Caco-2 (cell line): ENCODE results near the gene NR6A1. TPM values are rescaled to one million over a fixed set of nuclear protein-coding genes. Genes with fewer than 3 reads are reported as not detected.

Experiments
- BruUV-seq: library from RNA; stranded (reverse); fragments of 400-500 nt; replicated peaks from 2 replicates; lab custom pipeline; 2021; lab: Mats Ljungman, UMichigan
- CTCF ChIA-PET: fragments of 300-600 bp; sonication (Branson Sonifier 250); formaldehyde crosslinking; loops from one replicate; lab custom pipeline; 2022; ENCODE audit warnings: antibody characterized with exemption; lab: Charles Lee
- POLR2A ChIA-PET: fragments of 300-600 bp; sonication (Branson Sonifier 250); formaldehyde crosslinking; loops from one replicate; lab custom pipeline; 2022; ENCODE audit warnings: antibody characterized with exemption; lab: Charles Lee
- DNase-seq, 2 experiments: peaks; one replicate each; pipeline versions ENCODE4 v3.0.0 to v3.0.0-alpha.2; 2020 to 2022
- H3K27me3 ChIP-seq: replicated peaks from 2 replicates; pipeline ENCODE4 v1.6.0; 2011; ENCODE audit warnings: low read length; ENCODE audit not compliant: control insufficient read depth, insufficient read depth
- H3K36me3 ChIP-seq: 2 replicates; pipeline ENCODE4 v1.5.1; 2011; ENCODE audit warnings: low read length; ENCODE audit not compliant: control insufficient read depth, insufficient read depth
- H3K4me1 ChIP-seq: fragments of 250-450 bp; sonication (Bioruptor Pico); 2 replicates; pipeline ENCODE4 v1.5.1; 2020; ENCODE audit warnings: mild to moderate bottlenecking
- H3K4me3 ChIP-seq: 2 replicates; pipeline ENCODE4 v1.5.1; 2011; ENCODE audit warnings: low read depth, mild to moderate bottlenecking, control low read depth, low read length
- H3K9me3 ChIP-seq: fragments of 250-450 bp; sonication (Bioruptor Pico); 2 replicates; pipeline ENCODE4 v1.5.1; 2020; ENCODE audit warnings: mild to moderate bottlenecking, moderate library complexity
- H3K27ac Mint-ChIP-seq: one replicate; pipeline ENCODE4 v1.8.0; 2022; ENCODE audit warnings: mixed read lengths; ENCODE audit not compliant: unreplicated experiment
- H3K27me3 Mint-ChIP-seq: one replicate; pipeline ENCODE4 v1.8.0; 2022; ENCODE audit warnings: mixed read lengths; ENCODE audit not compliant: insufficient read depth, unreplicated experiment
- H3K36me3 Mint-ChIP-seq: one replicate; pipeline ENCODE4 v1.8.0; 2022; ENCODE audit warnings: mild to moderate bottlenecking, mixed read lengths; ENCODE audit not compliant: insufficient read depth, unreplicated experiment
- H3K4me1 Mint-ChIP-seq: one replicate; pipeline ENCODE4 v1.8.0; 2022; ENCODE audit warnings: low read depth, mixed read lengths; ENCODE audit not compliant: unreplicated experiment
- H3K4me3 Mint-ChIP-seq: one replicate; pipeline ENCODE4 v1.8.0; 2022; ENCODE audit warnings: mild to moderate bottlenecking, moderate library complexity, mixed read lengths; ENCODE audit not compliant: unreplicated experiment
- H3K9me3 Mint-ChIP-seq: one replicate; pipeline ENCODE4 v1.8.0; 2022; ENCODE audit warnings: mixed read lengths; ENCODE audit not compliant: unreplicated experiment
- intact Hi-C: fragments of 100-400 bp; cut with micrococcal nuclease; formaldehyde crosslinking; loops from one replicate; pipeline ENCODE4 v1.10.0; 2022; ENCODE audit not compliant: unreplicated experiment
- total RNA-seq: library from RNA; stranded (reverse); gene quantifications from 2 replicates; pipeline ENCODE4 v1.2.3, GENCODE V29; 2022
- TF ChIP-seq, protein P1 (sequence below), 2 experiments: fragments of 200-600 bp in 1 of 2; IDR thresholded peaks; 1 replicate in 1 of 2; 2 replicates in 1 of 2; pipeline versions ENCODE4 v1.5.1 to v1.8.0; 2011 to 2022; ENCODE audit warnings: antibody characterized with exemption in 1 of 2, control low read depth in 1 of 2, inconsistent platforms in 1 of 2, low read depth in 1 of 2, low read length in 1 of 2, mild to moderate bottlenecking in 1 of 2, moderate library complexity in 1 of 2; ENCODE audit not compliant: insufficient read depth in 1 of 2, severe bottlenecking in 1 of 2, unreplicated experiment in 1 of 2

Gene NR6A1
- total RNA-seq, 1 experiment from 2014 or later: 33.6 TPM

DNA sequence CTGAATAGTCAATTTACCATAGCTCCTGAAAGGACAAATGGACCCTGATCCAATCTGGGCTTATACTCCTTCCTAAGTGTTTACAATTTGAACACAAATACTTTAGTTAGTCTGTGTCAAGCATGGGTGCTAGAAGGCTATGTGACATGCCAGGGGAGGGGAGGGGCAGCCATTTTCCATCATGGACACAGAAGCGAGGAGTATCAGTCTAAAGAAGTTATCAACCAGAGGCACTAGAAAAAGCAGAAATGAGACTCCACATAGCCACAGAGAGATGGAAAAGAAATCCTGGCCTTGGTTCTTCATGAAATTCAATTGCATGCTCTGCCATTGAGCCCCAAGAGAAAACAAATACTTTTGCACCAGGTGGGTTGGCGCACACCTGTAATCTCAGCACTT lies 61.8 kb downstream of the NR6A1 start:
- H3K4me3 Mint-ChIP-seq: no peak overlapping the region
- ChIA-PET POLR2A (no interaction called here), CTCF (interaction anchor here (0.5 to 1.4 kb wide), 3 partner anchors 15 to 161 kb away, joined by 3 to 7 read pairs (median 6); no protein-coding TSS in a partner anchor)
- peaks cover 41% of the 10 kb centered on the region for H3K4me1 Mint-ChIP-seq
- peaks cover 10% of the 10 kb centered on the region for H3K9me3 Mint-ChIP-seq
- TF ChIP-seq, protein P1, sequence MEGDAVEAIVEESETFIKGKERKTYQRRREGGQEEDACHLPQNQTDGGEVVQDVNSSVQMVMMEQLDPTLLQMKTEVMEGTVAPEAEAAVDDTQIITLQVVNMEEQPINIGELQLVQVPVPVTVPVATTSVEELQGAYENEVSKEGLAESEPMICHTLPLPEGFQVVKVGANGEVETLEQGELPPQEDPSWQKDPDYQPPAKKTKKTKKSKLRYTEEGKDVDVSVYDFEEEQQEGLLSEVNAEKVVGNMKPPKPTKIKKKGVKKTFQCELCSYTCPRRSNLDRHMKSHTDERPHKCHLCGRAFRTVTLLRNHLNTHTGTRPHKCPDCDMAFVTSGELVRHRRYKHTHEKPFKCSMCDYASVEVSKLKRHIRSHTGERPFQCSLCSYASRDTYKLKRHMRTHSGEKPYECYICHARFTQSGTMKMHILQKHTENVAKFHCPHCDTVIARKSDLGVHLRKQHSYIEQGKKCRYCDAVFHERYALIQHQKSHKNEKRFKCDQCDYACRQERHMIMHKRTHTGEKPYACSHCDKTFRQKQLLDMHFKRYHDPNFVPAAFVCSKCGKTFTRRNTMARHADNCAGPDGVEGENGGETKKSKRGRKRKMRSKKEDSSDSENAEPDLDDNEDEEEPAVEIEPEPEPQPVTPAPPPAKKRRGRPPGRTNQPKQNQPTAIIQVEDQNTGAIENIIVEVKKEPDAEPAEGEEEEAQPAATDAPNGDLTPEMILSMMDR (IDR thresholded peaks at IDR 0.05; ENCODE audit: insufficient read depth in 1 of 2, low read depth in 1 of 2, low read length in 1 of 2, severe bottlenecking in 1 of 2, unreplicated experiment in 1 of 2): no peak
- peaks cover 21% of the 10 kb centered on the region for H3K36me3 Mint-ChIP-seq
- Histone ChIP-seq H3K4me1 (peaks cover 14% of the 10 kb centered on the region; the same call in 1 of the 2 replicates), H3K27me3 (no peaks in the 10 kb centered on the region), H3K9me3 (no peaks in the 10 kb centered on the region), H3K36me3 (no peaks in the 10 kb centered on the region), H3K4me3 (no peak overlapping the region)
- H3K27me3 Mint-ChIP-seq: no peaks in the 10 kb centered on the region
- H3K27ac Mint-ChIP-seq: no peak overlapping the region
- intact Hi-C loops: no loop called here
- no peak for DNase-seq
- BruUV-seq: no TSS peak

DNA sequence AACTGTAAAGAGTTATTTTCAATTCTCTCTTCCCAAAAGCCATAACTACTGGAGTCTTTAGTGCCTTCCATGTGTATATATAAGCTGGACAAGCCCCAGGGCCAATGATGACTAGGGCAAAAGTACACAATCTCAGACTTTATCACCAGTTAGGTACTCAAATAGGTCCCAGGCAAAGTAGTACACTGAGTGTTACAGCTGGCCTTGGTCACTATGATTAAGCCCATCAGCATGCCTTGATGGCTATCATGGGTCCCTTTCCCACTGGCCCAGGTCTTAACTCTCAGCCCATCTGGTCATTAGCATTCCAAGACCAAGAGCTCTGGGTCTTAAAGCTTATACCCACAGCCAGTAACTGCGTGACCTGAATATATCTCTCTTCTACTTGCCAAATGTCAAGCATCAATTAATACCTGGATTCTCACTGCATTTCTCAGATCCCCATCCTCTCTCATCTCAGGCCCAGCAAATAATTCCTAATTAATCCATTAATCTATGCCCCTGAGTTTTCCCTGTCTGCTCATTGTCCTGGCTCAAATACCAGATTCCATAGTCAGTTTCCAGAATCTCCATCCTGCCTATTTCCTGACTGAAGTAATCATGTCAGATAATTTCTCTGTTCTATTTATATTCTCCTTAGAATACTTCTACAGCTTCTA lies 62.3 kb downstream of the NR6A1 start:
- no TSS peak for BruUV-seq
- H3K27me3 Mint-ChIP-seq: no peaks in the 10 kb centered on the region
- ChIA-PET CTCF (interaction anchor here (0.5 to 1.4 kb wide), 2 partner anchors 92 to 160 kb away, joined by 6 to 7 read pairs; no protein-coding TSS in a partner anchor), POLR2A (no interaction called here)
- H3K27ac Mint-ChIP-seq: no peak overlapping the region
- Histone ChIP-seq H3K9me3 (no peaks in the 10 kb centered on the region), H3K4me1 (peaks cover 14% of the 10 kb centered on the region; the same call in 1 of the 2 replicates), H3K27me3 (no peaks in the 10 kb centered on the region), H3K36me3 (no peaks in the 10 kb centered on the region), H3K4me3 (no peak overlapping the region)
- intact Hi-C loops: no loop called here
- DNase-seq: peak in 1 of 2 experiments; percentile 48
- peaks cover 10% of the 10 kb centered on the region for H3K9me3 Mint-ChIP-seq
- TF ChIP-seq, protein P1 (IDR thresholded peaks at IDR 0.05; ENCODE audit: insufficient read depth in 1 of 2, low read depth in 1 of 2, low read length in 1 of 2, severe bottlenecking in 1 of 2, unreplicated experiment in 1 of 2): no peak
- peaks cover 23% of the 10 kb centered on the region for H3K36me3 Mint-ChIP-seq
- H3K4me3 Mint-ChIP-seq: no peak overlapping the region
- peaks cover 41% of the 10 kb centered on the region for H3K4me1 Mint-ChIP-seq

DNA sequence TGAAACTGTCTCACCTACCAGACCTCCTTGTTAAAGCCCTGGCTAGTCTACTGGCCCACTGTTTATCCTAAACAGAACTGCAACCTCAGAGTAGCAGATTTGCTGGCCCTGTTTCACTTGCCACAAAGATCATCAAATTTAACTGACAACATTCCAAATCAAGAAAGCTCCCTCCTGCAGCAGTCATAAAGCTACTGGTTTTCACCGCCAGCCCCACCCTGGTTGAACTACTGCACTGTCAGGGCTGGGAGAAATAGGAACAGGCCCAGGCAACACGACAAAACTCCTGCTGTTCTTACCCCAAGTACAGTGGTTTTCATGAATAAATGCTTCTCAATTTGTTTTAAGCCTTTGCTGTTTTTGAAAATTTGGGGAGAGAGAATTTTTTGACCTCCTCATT lies 63.0 kb downstream of the NR6A1 start:
- ChIA-PET POLR2A (no interaction called here), CTCF (no interaction called here)
- no peak for DNase-seq
- Mint-ChIP-seq H3K36me3 (peaks cover 23% of the 10 kb centered on the region), H3K4me1 (peaks cover 41% of the 10 kb centered on the region), H3K9me3 (peaks cover 10% of the 10 kb centered on the region), H3K27ac (no peak overlapping the region), H3K27me3 (no peaks in the 10 kb centered on the region), H3K4me3 (no peak overlapping the region)
- TF ChIP-seq, protein P1 (IDR thresholded peaks at IDR 0.05; ENCODE audit: insufficient read depth in 1 of 2, low read depth in 1 of 2, low read length in 1 of 2, severe bottlenecking in 1 of 2, unreplicated experiment in 1 of 2): no peak
- H3K27me3 ChIP-seq: no peaks in the 10 kb centered on the region
- no peaks in the 10 kb centered on the region for H3K36me3 ChIP-seq
- intact Hi-C loops: no loop called here
- no peak overlapping the region for H3K4me3 ChIP-seq
- peaks cover 14% of the 10 kb centered on the region; the same call in 1 of the 2 replicates for H3K4me1 ChIP-seq
- no TSS peak for BruUV-seq
- no peaks in the 10 kb centered on the region for H3K9me3 ChIP-seq
